Trophoblast cell (in vitro differentiated cells and primary cell): ENCODE measurements around the gene TOMM5.

Experiments
- DNase-seq, 2 donors: peaks; one replicate each; pipeline ENCODE4 v3.0.0-alpha.2; 2016
- H2AFZ ChIP-seq: 2 replicates; pipeline ENCODE4 v1.6.1; 2013; ENCODE audit warnings: low read length, moderate library complexity, mild to moderate bottlenecking; ENCODE audit not compliant: insufficient read depth, poor library complexity
- H2AK5ac ChIP-seq: 2 replicates; pipeline ENCODE4 v1.6.1; 2013; ENCODE audit warnings: mild to moderate bottlenecking, low read length
- H2BK120ac ChIP-seq: 2 replicates; pipeline ENCODE4 v1.6.1; 2013; ENCODE audit warnings: low read length, mild to moderate bottlenecking, moderate library complexity; ENCODE audit not compliant: insufficient read depth, poor library complexity
- H2BK12ac ChIP-seq: 2 replicates; pipeline ENCODE4 v1.6.1; 2013; ENCODE audit warnings: mild to moderate bottlenecking, low read length, moderate library complexity
- H2BK5ac ChIP-seq: 2 replicates; pipeline ENCODE4 v1.6.1; 2013; ENCODE audit warnings: low read length, low read depth, moderate library complexity, mild to moderate bottlenecking; ENCODE audit not compliant: poor library complexity
- H3K14ac ChIP-seq: 2 replicates; pipeline ENCODE4 v1.6.1; 2013; ENCODE audit warnings: mild to moderate bottlenecking, low read length
- H3K18ac ChIP-seq: 2 replicates; pipeline ENCODE4 v1.6.1; 2013; ENCODE audit warnings: mild to moderate bottlenecking, low read length
- H3K23ac ChIP-seq: 2 replicates; pipeline ENCODE4 v1.6.1; 2013; ENCODE audit warnings: low read length
- H3K27ac ChIP-seq: 2 replicates; pipeline ENCODE4 v1.5.1; 2013; ENCODE audit warnings: low read depth, mild to moderate bottlenecking, inconsistent platforms, low read length, moderate library complexity
- H3K27me3 ChIP-seq: 2 replicates; pipeline ENCODE4 v1.6.1; 2013; ENCODE audit warnings: inconsistent platforms, mild to moderate bottlenecking, low read length, moderate library complexity; ENCODE audit not compliant: insufficient read depth
- H3K36me3 ChIP-seq, 2 experiments: 1 replicate in 1 of 2; 2 replicates in 1 of 2; pipeline ENCODE4 v1.6.1; 2013; ENCODE audit warnings: low read length in 2 of 2, mild to moderate bottlenecking in 2 of 2, moderate library complexity in 1 of 2; ENCODE audit not compliant: insufficient read depth in 2 of 2, control insufficient read depth in 1 of 2
- H3K4ac ChIP-seq: 2 replicates; pipeline ENCODE4 v1.6.1; 2013; ENCODE audit warnings: low read depth, mild to moderate bottlenecking, low read length, moderate library complexity
- H3K4me1 ChIP-seq, 2 experiments: 1 replicate in 1 of 2; 2 replicates in 1 of 2; pipeline ENCODE4 v1.6.1; 2013; ENCODE audit warnings: low read length in 2 of 2, mild to moderate bottlenecking in 2 of 2, moderate library complexity in 1 of 2; ENCODE audit not compliant: insufficient read depth in 2 of 2, control insufficient read depth in 1 of 2
- H3K4me2 ChIP-seq: 2 replicates; pipeline ENCODE4 v1.6.1; 2013; ENCODE audit warnings: inconsistent platforms, mild to moderate bottlenecking, low read length, moderate library complexity
- H3K4me3 ChIP-seq: 2 replicates; pipeline ENCODE4 v1.5.1; 2013; ENCODE audit warnings: mild to moderate bottlenecking, low read depth, low read length, inconsistent platforms
- H3K79me1 ChIP-seq: one replicate; pipeline ENCODE4 v1.6.1; 2013; ENCODE audit warnings: low read length
- H3K79me2 ChIP-seq: 2 replicates; pipeline ENCODE4 v1.6.1; 2013; ENCODE audit warnings: low read length, mild to moderate bottlenecking; ENCODE audit not compliant: control insufficient read depth, insufficient read depth, poor library complexity
- H3K9ac ChIP-seq: 2 replicates; pipeline ENCODE4 v1.6.1; 2013; ENCODE audit warnings: mild to moderate bottlenecking, low read length
- H3K9me3 ChIP-seq: 2 replicates; pipeline ENCODE4 v1.6.1; 2013; ENCODE audit warnings: low read depth, mild to moderate bottlenecking, control low read depth, inconsistent platforms, low read length; ENCODE audit not compliant: insufficient read depth
- H4K12ac ChIP-seq: 2 replicates; pipeline ENCODE4 v1.6.1; 2013; ENCODE audit warnings: low read depth, mild to moderate bottlenecking, low read length, moderate library complexity
- H4K8ac ChIP-seq: 2 replicates; pipeline ENCODE4 v1.6.1; 2013; ENCODE audit warnings: low read depth, mild to moderate bottlenecking, low read length, moderate library complexity
- H4K91ac ChIP-seq: one replicate; pipeline ENCODE4 v1.6.1; 2013; ENCODE audit warnings: low read depth, mild to moderate bottlenecking, low read length, moderate library complexity
- WGBS: extraction: QIAGEN DNeasy Blood & Tissue Kit; methylation state at CpG from one replicate; pipeline ENCODE4 v1.1.7; 2013; ENCODE audit warnings: missing lambda C conversion rate; ENCODE audit not compliant: insufficient read length, insufficient coverage; ENCODE audit errors: extremely low coverage; 5-methylcytosine and 5-hydroxymethylcytosine counted together

Gene TOMM5

DNA sequence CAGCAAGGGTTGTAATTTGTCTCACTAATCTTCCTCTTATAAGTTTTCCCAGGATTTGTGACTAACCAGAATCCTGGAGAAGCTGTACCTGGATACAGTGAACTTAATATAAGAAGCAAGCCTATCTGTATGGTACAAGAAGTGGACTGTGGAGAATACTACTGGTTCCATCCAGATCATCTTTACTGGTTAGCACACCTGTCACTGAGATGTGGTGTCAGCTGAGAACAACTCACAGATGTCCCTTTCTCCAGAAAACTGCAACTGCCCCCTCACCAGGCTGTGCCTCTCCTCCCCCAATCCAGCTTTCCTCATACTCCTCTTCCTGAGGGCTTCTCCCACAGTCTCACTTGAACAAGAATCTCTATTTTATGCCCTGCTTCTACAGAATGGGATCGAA, 21.1 kb downstream of the TOMM5 start:
- Histone ChIP-seq H4K12ac (no peak overlapping the region), H2BK5ac (no peak overlapping the region), H3K4me3 (no peak overlapping the region), H3K79me1 (peaks cover 7% of the 10 kb centered on the region), H3K9ac (no peak overlapping the region), H3K36me3 (no peaks in the 10 kb centered on the region), H2AFZ (no peak overlapping the region), H4K91ac (no peak overlapping the region), H3K4ac (no peak overlapping the region), H3K18ac (no peak overlapping the region), H3K23ac (no peak overlapping the region), H2BK120ac (no peak overlapping the region), H3K27me3 (no peaks in the 10 kb centered on the region), H4K8ac (no peak overlapping the region), H3K14ac (no peak overlapping the region), H2BK12ac (no peak overlapping the region), H3K4me2 (no peak overlapping the region), H3K79me2 (peaks cover 5% of the 10 kb centered on the region), H2AK5ac (no peak overlapping the region), H3K9me3 (no peaks in the 10 kb centered on the region), H3K27ac (no peak overlapping the region), H3K4me1 (peaks cover 10 to 17% of the 10 kb centered on the region in 2 experiments)
- no CpG with 5 or more reads among the region's 1 CpG for WGBS
- DNase-seq: no peak

DNA sequence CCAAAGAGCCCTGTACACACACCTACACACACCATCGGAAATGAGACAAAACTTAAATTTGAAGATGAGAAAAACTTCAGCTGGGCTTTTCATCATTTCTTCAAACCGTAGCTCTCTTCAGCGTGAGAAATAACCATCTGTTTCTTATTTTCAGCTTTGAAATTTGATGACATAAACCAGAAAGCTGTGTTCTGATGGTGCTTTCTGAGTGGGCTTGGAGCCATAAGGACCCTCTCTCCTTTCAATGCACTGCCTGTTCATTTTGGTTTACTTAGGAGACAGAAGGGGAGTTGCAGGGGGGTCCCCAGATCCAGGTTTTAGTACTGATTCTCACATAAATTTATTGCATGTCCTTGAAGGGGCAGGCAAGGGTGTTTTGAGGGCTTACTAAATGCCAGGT, 25.7 kb downstream of the TOMM5 start:
- Histone ChIP-seq H3K4ac (no peak overlapping the region), H3K23ac (no peak overlapping the region), H2BK12ac (no peak overlapping the region), H3K36me3 (peaks cover 4 to 6% of the 10 kb centered on the region in 2 experiments), H4K8ac (no peak overlapping the region), H3K27me3 (no peaks in the 10 kb centered on the region), H3K4me2 (no peak overlapping the region), H3K79me1 (no peaks in the 10 kb centered on the region), H2AFZ (no peak overlapping the region), H4K91ac (no peak overlapping the region), H3K9ac (no peak overlapping the region), H4K12ac (no peak overlapping the region), H3K79me2 (no peaks in the 10 kb centered on the region), H2BK5ac (no peak overlapping the region), H2AK5ac (no peak overlapping the region), H3K9me3 (peaks cover 7% of the 10 kb centered on the region), H3K18ac (no peak overlapping the region), H3K27ac (no peak overlapping the region), H3K4me1 (no peaks in the 10 kb centered on the region), H2BK120ac (no peak overlapping the region), H3K14ac (no peak overlapping the region), H3K4me3 (no peak overlapping the region)
- no peak for DNase-seq
- no CpG with 5 or more reads among the region's 3 CpGs for WGBS

DNA sequence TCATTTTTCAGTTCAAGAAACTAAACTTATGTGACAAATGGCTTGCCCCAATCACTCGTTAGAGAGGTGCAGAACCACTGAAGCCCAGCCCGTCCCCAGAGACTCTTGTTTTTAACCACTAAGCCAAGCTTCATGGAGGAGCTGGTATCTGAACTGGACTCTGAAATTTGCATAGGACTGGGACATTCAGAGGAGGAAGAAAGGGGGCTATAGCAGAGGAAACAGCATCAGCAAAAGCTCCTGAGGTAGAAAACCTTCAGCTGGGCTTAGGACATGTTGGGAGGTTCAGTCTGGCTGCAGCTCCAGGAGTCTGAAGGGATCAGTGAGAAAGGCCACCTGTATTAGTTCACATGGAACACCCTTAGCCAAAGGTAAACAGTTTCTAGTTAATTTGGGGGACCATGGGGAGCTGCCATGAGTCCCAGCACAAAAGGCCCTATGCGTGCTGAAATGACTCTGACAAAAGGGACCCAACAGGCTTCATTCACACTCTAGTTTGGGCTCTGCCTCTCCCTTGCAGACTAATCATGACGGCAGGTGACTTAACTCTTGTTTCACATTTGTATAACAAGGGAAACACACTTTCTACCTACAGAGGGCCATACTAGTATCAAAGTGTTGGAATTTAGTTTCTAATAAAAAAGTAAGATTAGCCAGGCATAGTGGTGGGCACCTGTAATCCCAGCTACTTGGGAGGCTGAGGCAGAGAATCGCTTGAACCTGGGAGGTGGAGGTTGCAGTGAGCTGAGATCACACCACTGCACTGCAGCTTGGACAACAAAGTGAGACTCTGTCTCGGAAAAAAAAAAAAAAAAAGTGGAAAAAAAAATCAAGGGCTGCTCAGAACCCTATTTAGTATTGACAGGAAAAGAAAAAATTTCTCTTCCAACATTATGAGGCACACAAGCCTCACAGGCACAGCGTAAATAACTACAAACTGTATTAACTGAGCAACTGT, 26.5 kb downstream of the TOMM5 start:
- no peak overlapping the region for H4K8ac ChIP-seq
- no peak overlapping the region for H2AK5ac ChIP-seq
- H3K36me3 ChIP-seq: peaks cover 4 to 6% of the 10 kb centered on the region in 2 experiments
- H3K9me3 ChIP-seq: peaks cover 7% of the 10 kb centered on the region
- no peaks in the 10 kb centered on the region for H3K27me3 ChIP-seq
- H2AFZ ChIP-seq: no peak overlapping the region
- H4K91ac ChIP-seq: no peak overlapping the region
- H3K4me3 ChIP-seq: no peak overlapping the region
- H2BK120ac ChIP-seq: no peak overlapping the region
- WGBS: no CpG with 5 or more reads among the region's 7 CpGs
- H3K23ac ChIP-seq: no peak overlapping the region
- H2BK12ac ChIP-seq: no peak overlapping the region
- no peak for DNase-seq
- H4K12ac ChIP-seq: no peak overlapping the region
- H3K18ac ChIP-seq: no peak overlapping the region
- H3K4ac ChIP-seq: no peak overlapping the region
- no peak overlapping the region for H2BK5ac ChIP-seq
- H3K79me1 ChIP-seq: no peaks in the 10 kb centered on the region
- H3K27ac ChIP-seq: no peak overlapping the region
- no peaks in the 10 kb centered on the region for H3K79me2 ChIP-seq
- H3K4me1 ChIP-seq: no peaks in the 10 kb centered on the region
- no peak overlapping the region for H3K14ac ChIP-seq
- H3K9ac ChIP-seq: no peak overlapping the region
- H3K4me2 ChIP-seq: no peak overlapping the region

DNA sequence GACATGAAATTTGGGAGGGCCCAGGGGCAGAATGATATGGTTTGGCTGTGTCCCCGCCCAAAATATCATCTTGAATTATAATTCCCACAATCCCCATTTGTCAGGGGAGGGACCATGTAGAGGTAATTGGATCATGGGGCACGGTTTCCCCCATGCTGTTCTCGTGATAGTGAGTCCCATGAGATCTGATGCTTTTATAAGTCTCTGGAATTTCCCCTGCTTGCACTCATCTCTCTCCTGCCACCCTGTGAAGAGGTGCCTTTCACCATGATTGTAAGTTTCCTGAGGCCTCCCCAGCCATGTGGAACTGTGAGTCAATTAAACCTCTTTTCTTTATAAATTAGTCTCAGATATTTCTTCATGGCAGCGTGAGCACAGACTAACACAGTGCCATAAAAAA, 27.5 kb downstream of the TOMM5 start:
- Histone ChIP-seq H3K79me2 (no peaks in the 10 kb centered on the region), H3K4me1 (no peaks in the 10 kb centered on the region), H2AFZ (no peak overlapping the region), H3K4ac (no peak overlapping the region), H3K23ac (no peak overlapping the region), H3K9ac (no peak overlapping the region), H3K4me2 (no peak overlapping the region), H3K27me3 (no peaks in the 10 kb centered on the region), H2BK5ac (no peak overlapping the region), H3K4me3 (no peak overlapping the region), H2BK120ac (no peak overlapping the region), H4K91ac (no peak overlapping the region), H3K27ac (no peak overlapping the region), H3K79me1 (no peaks in the 10 kb centered on the region), H3K9me3 (peaks cover 7% of the 10 kb centered on the region), H4K8ac (no peak overlapping the region), H3K36me3 (peaks cover 4 to 6% of the 10 kb centered on the region in 2 experiments), H3K14ac (no peak overlapping the region), H3K18ac (no peak overlapping the region), H2AK5ac (no peak overlapping the region), H4K12ac (no peak overlapping the region), H2BK12ac (no peak overlapping the region)
- DNase-seq: no peak
- WGBS: no CpG with 5 or more reads among the region's 4 CpGs
